ENCODE results near the gene APCS. TPM values are rescaled to one million over a fixed set of nuclear protein-coding genes. Genes with fewer than 3 reads are reported as not detected.

Gene APCS
- total and polyA plus RNA-seq, 9 donors, result 0.69 to 0.72 TPM; not detected in 7

DNA sequence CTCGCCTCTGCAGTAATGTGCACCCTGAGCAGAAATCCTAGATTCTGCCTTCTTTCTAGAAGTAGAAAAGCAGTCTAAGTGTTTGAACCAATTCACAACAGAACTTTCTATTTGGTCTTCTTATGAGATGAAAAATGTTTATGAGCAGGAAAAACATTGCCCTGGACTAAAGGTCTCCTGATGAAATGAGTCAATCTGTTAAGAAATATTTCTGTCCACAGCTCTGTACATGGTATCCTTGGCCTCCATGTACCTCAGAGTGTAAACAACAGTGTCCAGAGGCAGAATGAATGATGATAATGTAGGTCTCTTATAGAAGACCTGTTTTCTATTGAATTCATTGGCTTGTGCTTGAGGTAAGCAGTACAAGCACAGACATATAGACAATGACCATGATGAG is 6.2 kb upstream of the APCS start:
- Histone ChIP-seq H3K27me3 (no peaks in the 10 kb centered on the region), H3K4me1 (ENCODE audit: insufficient read depth) (no peaks in the 10 kb centered on the region), H3K4me3 (no peak overlapping the region), H3K27ac (no peak overlapping the region), H3K36me3 (no peaks in the 10 kb centered on the region), H3K9me3 (no peaks in the 10 kb centered on the region)
- WGBS, 3 donors, result 58 to 72% (median 65%) methylated on average over 1 of the region's 1 CpG
- TF ChIP-seq POLR2A (IDR thresholded peaks at IDR 0.05) (no peak), EP300 (IDR thresholded peaks at IDR 0.05) (no peak)
- TF ChIP-seq, protein P1, sequence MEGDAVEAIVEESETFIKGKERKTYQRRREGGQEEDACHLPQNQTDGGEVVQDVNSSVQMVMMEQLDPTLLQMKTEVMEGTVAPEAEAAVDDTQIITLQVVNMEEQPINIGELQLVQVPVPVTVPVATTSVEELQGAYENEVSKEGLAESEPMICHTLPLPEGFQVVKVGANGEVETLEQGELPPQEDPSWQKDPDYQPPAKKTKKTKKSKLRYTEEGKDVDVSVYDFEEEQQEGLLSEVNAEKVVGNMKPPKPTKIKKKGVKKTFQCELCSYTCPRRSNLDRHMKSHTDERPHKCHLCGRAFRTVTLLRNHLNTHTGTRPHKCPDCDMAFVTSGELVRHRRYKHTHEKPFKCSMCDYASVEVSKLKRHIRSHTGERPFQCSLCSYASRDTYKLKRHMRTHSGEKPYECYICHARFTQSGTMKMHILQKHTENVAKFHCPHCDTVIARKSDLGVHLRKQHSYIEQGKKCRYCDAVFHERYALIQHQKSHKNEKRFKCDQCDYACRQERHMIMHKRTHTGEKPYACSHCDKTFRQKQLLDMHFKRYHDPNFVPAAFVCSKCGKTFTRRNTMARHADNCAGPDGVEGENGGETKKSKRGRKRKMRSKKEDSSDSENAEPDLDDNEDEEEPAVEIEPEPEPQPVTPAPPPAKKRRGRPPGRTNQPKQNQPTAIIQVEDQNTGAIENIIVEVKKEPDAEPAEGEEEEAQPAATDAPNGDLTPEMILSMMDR (IDR thresholded peaks at IDR 0.05), result no peak
- intact Hi-C loops (cut with DNase I), result no loop called here
- DNase-seq, result no peak

DNA sequence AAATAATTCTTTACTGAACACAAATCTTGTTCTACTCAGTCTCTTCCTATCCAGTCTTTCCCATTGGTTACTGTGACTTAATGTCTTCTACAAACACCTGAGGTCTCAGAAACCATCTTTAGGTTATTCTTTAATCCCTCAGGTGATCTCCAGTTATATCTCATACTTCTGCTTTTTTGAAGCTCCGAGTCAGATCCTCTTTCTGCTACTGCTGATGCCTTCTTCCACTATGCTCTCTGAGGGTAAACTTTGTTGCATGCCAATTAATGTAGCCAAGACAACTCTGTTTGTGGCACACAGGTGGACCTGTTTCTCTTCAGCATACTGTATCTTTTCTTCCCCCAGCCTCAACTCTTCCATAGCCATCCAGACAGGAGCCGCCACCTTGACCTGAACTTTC is 3.1 kb upstream of the APCS start:
- intact Hi-C loops (cut with DNase I), result no loop called here
- no peaks in the 10 kb centered on the region for H3K27me3 ChIP-seq
- 73 to 83% (median 73%) methylated on average over 2 of the region's 2 CpGs for WGBS, 3 donors

DNA sequence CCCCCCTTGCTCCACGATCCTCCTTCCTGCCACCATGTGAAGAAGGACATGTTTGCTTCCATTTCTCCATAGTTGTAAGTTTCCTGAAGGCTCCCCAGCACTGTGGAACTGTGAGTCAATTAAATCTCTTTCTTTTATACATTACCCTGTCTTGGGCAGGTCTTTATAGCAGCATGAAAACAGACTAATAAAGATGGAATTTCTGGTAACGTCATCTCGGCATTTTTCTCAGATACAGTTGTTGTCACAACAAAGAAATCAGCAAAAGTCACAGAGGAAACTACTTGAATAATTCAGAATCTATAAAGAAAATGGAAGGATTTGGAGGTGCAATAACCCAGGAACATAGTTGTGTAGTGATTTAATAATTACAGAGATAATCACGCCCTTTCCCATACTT is 4.4 kb downstream of the APCS start:
- Histone ChIP-seq H3K4me1 (ENCODE audit: insufficient read depth) (no peaks in the 10 kb centered on the region), H3K27me3 (no peaks in the 10 kb centered on the region), H3K27ac (no peak overlapping the region), H3K36me3 (no peaks in the 10 kb centered on the region), H3K9me3 (no peaks in the 10 kb centered on the region), H3K4me3 (no peak overlapping the region)
- no peak for TF ChIP-seq EP300 (IDR thresholded peaks at IDR 0.05)
- TF ChIP-seq, protein P1 (IDR thresholded peaks at IDR 0.05), result no peak
- TF ChIP-seq POLR2A (IDR thresholded peaks at IDR 0.05), result no peak
- intact Hi-C loops (cut with DNase I), result no loop called here
- DNase-seq, result no peak
- 78 to 89% (median 82%) methylated on average over 4 of the region's 4 CpGs for WGBS, 3 donors

More for the DNA sequence above, 3.1 kb upstream of the APCS start:
- no peak for DNase-seq
- H3K4me1 ChIP-seq (ENCODE audit: insufficient read depth), result no peaks in the 10 kb centered on the region
- H3K36me3 ChIP-seq, result no peaks in the 10 kb centered on the region
- H3K27ac ChIP-seq, result no peak overlapping the region
- no peaks in the 10 kb centered on the region for H3K9me3 ChIP-seq
- TF ChIP-seq, protein P1 (IDR thresholded peaks at IDR 0.05), result no peak
- TF ChIP-seq EP300 (IDR thresholded peaks at IDR 0.05), result no peak
- TF ChIP-seq POLR2A (IDR thresholded peaks at IDR 0.05), result no peak
- no peak overlapping the region for H3K4me3 ChIP-seq

DNA sequence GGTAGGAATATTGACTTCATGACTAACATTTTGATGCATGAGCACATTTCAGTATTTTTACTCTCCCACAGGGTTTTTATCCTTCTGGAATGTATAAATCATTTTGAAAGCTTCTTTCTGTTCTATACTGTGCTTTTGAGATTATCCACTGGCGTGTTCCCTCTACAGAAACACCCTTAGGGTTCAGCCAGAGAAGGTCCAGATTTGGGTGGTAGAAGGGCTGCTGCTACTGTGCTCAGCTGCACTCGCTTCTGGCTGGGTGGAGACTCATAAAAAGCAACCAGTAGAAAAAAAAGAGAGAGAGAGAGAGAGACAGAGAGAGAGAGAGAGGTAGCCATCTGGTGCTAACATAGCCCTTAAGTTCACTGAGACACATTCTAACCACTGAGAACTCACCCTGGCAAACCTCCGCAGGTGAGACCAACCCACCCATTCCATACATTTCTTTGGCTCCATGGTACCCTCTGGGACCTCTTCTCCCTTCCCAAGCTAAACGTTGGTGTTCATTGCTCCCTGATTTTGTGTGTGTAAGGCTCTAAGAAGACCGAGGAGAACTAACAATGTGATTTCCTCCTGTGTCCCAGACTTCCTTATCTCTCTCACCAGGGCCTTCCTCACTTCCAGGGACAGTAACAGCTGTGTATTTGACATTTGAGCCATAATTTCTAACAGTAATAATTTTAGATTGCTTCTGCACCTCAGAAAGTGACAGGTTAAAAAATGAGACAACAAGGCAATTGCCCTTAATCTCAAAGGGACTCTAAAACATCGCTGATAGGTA is 7.2 kb downstream of the APCS start:
- no peak overlapping the region for H3K27ac ChIP-seq
- no peaks in the 10 kb centered on the region for H3K4me1 ChIP-seq (ENCODE audit: insufficient read depth)
- H3K4me3 ChIP-seq, result no peak overlapping the region
- intact Hi-C loops (cut with DNase I), result no loop called here
- H3K27me3 ChIP-seq, result no peaks in the 10 kb centered on the region
- no peaks in the 10 kb centered on the region for H3K9me3 ChIP-seq
- TF ChIP-seq EP300 (IDR thresholded peaks at IDR 0.05) (no peak), POLR2A (IDR thresholded peaks at IDR 0.05) (no peak)
- TF ChIP-seq, protein P1 (IDR thresholded peaks at IDR 0.05), result no peak
- WGBS, 3 donors, result 34 to 46% (median 40%) methylated on average over 6 of the region's 6 CpGs
- no peaks in the 10 kb centered on the region for H3K36me3 ChIP-seq
- DNase-seq, result no peak
